ENCODE data around the gene IRAK2. TPM values are rescaled to one million over a fixed set of nuclear protein-coding genes. Genes with fewer than 3 reads are reported as not detected.

IRAK2 gene
- total RNA-seq, 1 experiment from 2014 or later = 0.04 TPM

- peaks cover 9% of the 10 kb centered on the region for H3K4me1 ChIP-seq (ENCODE audit: low read length)
- no peak overlapping the region for H3K4me2 ChIP-seq (ENCODE audit: low read depth, low read length, poor library complexity, severe bottlenecking)
- H3K79me2 ChIP-seq (ENCODE audit: low read length) = no peaks in the 10 kb centered on the region
- H3K27me3 ChIP-seq (ENCODE audit: low read length) = no peaks in the 10 kb centered on the region
- H3K27ac ChIP-seq (ENCODE audit: low read length) = 0 out of 2 replicates have a peak overlapping the region, but pooled peaks have one; percentile 11
- no peak overlapping the region for H3K4me3 ChIP-seq (ENCODE audit: low read length)
- H3K9ac ChIP-seq (ENCODE audit: low read length) = no peak overlapping the region
- H3K36me3 ChIP-seq (ENCODE audit: insufficient read depth, low read length) = peaks cover 22% of the 10 kb centered on the region; the same call in 1 of the 2 replicates
- H3K9me2 ChIP-seq (replicated peaks; ENCODE audit: insufficient read depth, low read length) = no peaks in the 10 kb centered on the region
- DNase-seq = no peak
- H4K20me1 ChIP-seq (ENCODE audit: insufficient read depth, low read depth, low read length) = no peaks in the 10 kb centered on the region
- H3K9me3 ChIP-seq (ENCODE audit: low read length) = no peaks in the 10 kb centered on the region
- H2AFZ ChIP-seq (ENCODE audit: low read length) = no peak overlapping the region
These were observed 120.8 kb downstream of the IRAK2 start for GRCh38 chr3:10285272-10286132.

- Histone ChIP-seq H3K4me1 (ENCODE audit: low read length) (peaks cover 9% of the 10 kb centered on the region), H3K79me2 (ENCODE audit: low read length) (no peaks in the 10 kb centered on the region), H3K4me3 (ENCODE audit: low read length) (no peak overlapping the region), H3K36me3 (ENCODE audit: insufficient read depth, low read length) (peaks cover 17% of the 10 kb centered on the region; the same call in 1 of the 2 replicates), H3K27ac (ENCODE audit: low read length) (0 out of 2 replicates have a peak overlapping the region, but pooled peaks have one; percentile 11), H3K9ac (ENCODE audit: low read length) (no peak overlapping the region), H3K9me2 (replicated peaks; ENCODE audit: insufficient read depth, low read length) (no peaks in the 10 kb centered on the region), H3K4me2 (ENCODE audit: low read depth, low read length, poor library complexity, severe bottlenecking) (no peak overlapping the region), H3K9me3 (ENCODE audit: low read length) (no peaks in the 10 kb centered on the region), H4K20me1 (ENCODE audit: insufficient read depth, low read depth, low read length) (no peaks in the 10 kb centered on the region), H3K27me3 (ENCODE audit: low read length) (no peaks in the 10 kb centered on the region), H2AFZ (ENCODE audit: low read length) (no peak overlapping the region)
- DNase-seq = no peak
These were observed 121.4 kb downstream of the IRAK2 start for GRCh38 chr3:10286133-10286524.

DNA sequence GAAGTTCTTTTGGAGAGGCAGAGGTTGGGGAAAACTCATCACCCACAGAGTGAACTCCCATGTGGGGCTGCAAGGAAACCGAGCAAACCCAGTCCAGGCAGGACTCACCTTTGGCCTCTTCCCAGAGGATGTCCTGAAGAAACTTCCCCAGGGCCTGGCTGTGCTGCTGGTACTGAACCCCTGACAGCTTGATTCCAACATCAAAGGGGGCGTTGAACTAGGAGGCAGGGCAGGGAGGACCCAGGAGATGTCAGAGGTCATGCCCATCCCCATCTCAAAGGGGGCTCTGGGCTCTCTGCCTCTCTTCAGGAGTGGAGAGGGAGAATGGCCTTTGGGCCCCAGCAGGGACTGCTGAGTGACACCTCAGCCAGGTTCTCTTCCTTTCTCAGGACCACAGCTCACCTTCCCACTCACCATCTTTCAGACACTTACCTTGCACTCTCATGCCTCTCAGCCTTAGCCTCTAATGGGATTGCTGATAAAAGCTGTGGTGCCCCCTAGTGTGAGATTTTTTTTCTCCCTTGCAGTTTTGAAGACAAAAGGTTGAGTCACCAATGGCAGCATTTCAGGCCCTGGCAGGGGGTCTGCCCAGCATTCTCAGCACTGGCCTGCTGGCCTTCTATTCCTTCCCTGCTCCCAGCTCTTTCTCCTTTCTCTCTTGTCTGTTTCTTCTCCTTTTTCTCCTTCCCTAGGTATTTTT, 122.0 kb downstream of the IRAK2 start:
- peaks cover 9% of the 10 kb centered on the region for H3K4me1 ChIP-seq (ENCODE audit: low read length)
- no peaks in the 10 kb centered on the region for H3K79me2 ChIP-seq (ENCODE audit: low read length)
- H3K4me3 ChIP-seq (ENCODE audit: low read length) = no peak overlapping the region
- DNase-seq = peak; percentile 87
- no peak overlapping the region for H3K9ac ChIP-seq (ENCODE audit: low read length)
- peaks cover 17% of the 10 kb centered on the region; the same call in 1 of the 2 replicates for H3K36me3 ChIP-seq (ENCODE audit: insufficient read depth, low read length)
- no peak overlapping the region for H3K4me2 ChIP-seq (ENCODE audit: low read depth, low read length, poor library complexity, severe bottlenecking)
- H2AFZ ChIP-seq (ENCODE audit: low read length) = no peak overlapping the region
- no peaks in the 10 kb centered on the region for H4K20me1 ChIP-seq (ENCODE audit: insufficient read depth, low read depth, low read length)
- H3K9me2 ChIP-seq (replicated peaks; ENCODE audit: insufficient read depth, low read length) = no peaks in the 10 kb centered on the region
- no peaks in the 10 kb centered on the region for H3K27me3 ChIP-seq (ENCODE audit: low read length)
- no peak overlapping the region for H3K27ac ChIP-seq (ENCODE audit: low read length)
- no peaks in the 10 kb centered on the region for H3K9me3 ChIP-seq (ENCODE audit: low read length)

- Histone ChIP-seq H3K4me1 (ENCODE audit: low read length) (peaks cover 9% of the 10 kb centered on the region), H3K36me3 (ENCODE audit: insufficient read depth, low read length) (peaks cover 8% of the 10 kb centered on the region; the same call in 1 of the 2 replicates)
These were observed 123.3 kb downstream of the IRAK2 start for GRCh38 chr3:10287936-10288574.

GRCh38 chr3:10288575-10288960, 123.8 kb downstream of the IRAK2 start:
- H4K20me1 ChIP-seq (ENCODE audit: insufficient read depth, low read depth, low read length) = no peaks in the 10 kb centered on the region
- H3K4me2 ChIP-seq (ENCODE audit: low read depth, low read length, poor library complexity, severe bottlenecking) = no peak overlapping the region
- no peak overlapping the region for H3K4me3 ChIP-seq (ENCODE audit: low read length)
- H3K27me3 ChIP-seq (ENCODE audit: low read length) = no peaks in the 10 kb centered on the region
- H3K79me2 ChIP-seq (ENCODE audit: low read length) = no peaks in the 10 kb centered on the region
- no peaks in the 10 kb centered on the region for H3K9me3 ChIP-seq (ENCODE audit: low read length)
- H3K27ac ChIP-seq (ENCODE audit: low read length) = no peak overlapping the region
- no peaks in the 10 kb centered on the region for H3K9me2 ChIP-seq (replicated peaks; ENCODE audit: insufficient read depth, low read length)
- H3K36me3 ChIP-seq (ENCODE audit: insufficient read depth, low read length) = peaks cover 5% of the 10 kb centered on the region; the same call in 1 of the 2 replicates
- no peak overlapping the region for H2AFZ ChIP-seq (ENCODE audit: low read length)
- peaks cover 9% of the 10 kb centered on the region for H3K4me1 ChIP-seq (ENCODE audit: low read length)
- DNase-seq = no peak
- H3K9ac ChIP-seq (ENCODE audit: low read length) = no peak overlapping the region

More at GRCh38 chr3:10287936-10288574, 123.3 kb downstream of the IRAK2 start:
- H3K4me2 ChIP-seq (ENCODE audit: low read depth, low read length, poor library complexity, severe bottlenecking) = no peak overlapping the region
- no peaks in the 10 kb centered on the region for H3K9me3 ChIP-seq (ENCODE audit: low read length)
- H3K9me2 ChIP-seq (replicated peaks; ENCODE audit: insufficient read depth, low read length) = no peaks in the 10 kb centered on the region
- no peak overlapping the region for H3K4me3 ChIP-seq (ENCODE audit: low read length)
- DNase-seq = no peak
- no peaks in the 10 kb centered on the region for H3K27me3 ChIP-seq (ENCODE audit: low read length)
- no peak overlapping the region for H3K27ac ChIP-seq (ENCODE audit: low read length)
- H2AFZ ChIP-seq (ENCODE audit: low read length) = no peak overlapping the region
- no peaks in the 10 kb centered on the region for H4K20me1 ChIP-seq (ENCODE audit: insufficient read depth, low read depth, low read length)
- H3K9ac ChIP-seq (ENCODE audit: low read length) = no peak overlapping the region
- H3K79me2 ChIP-seq (ENCODE audit: low read length) = no peaks in the 10 kb centered on the region

- DNase-seq = no peak
These were observed 124.4 kb downstream of the IRAK2 start for GRCh38 chr3:10289077-10289476.

DNA sequence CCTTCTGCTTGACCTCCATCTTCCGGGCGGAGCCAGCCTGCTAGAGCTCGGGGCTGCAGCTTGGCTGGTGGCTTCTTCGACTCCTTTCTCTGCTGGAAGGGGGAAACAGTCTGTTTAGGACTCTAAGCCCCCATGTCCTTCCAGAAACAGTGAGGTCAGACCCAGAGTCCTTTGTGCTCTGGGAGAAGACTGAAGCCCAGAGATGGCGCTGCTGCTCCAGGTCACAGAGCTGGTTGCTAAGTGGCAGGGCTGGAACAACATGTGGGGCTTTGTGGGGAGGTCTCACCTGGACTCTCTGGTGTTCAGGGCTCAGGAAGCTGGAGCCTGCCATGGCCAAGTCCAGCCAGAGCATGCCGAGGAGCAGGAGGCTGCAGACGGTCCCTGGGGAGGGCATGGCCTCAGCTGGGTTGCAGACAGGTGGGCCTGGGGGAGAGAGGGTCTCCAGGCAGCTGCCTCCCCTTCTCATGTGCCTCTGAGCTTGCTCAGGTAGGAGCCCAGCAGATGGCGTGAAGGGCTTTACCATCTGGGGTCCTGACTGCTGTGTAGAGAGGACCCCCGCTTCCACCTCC, 125.2 kb downstream of the IRAK2 start:
- H3K4me2 ChIP-seq (ENCODE audit: low read depth, low read length, poor library complexity, severe bottlenecking) = no peak overlapping the region
- no peak for DNase-seq
- peaks cover 9% of the 10 kb centered on the region for H3K4me1 ChIP-seq (ENCODE audit: low read length)
- H2AFZ ChIP-seq (ENCODE audit: low read length) = no peak overlapping the region
- no peak overlapping the region for H3K27ac ChIP-seq (ENCODE audit: low read length)
- H3K4me3 ChIP-seq (ENCODE audit: low read length) = no peak overlapping the region
- H3K27me3 ChIP-seq (ENCODE audit: low read length) = no peaks in the 10 kb centered on the region
- no peak overlapping the region for H3K9ac ChIP-seq (ENCODE audit: low read length)
- H4K20me1 ChIP-seq (ENCODE audit: insufficient read depth, low read depth, low read length) = no peaks in the 10 kb centered on the region
- H3K9me2 ChIP-seq (replicated peaks; ENCODE audit: insufficient read depth, low read length) = no peaks in the 10 kb centered on the region
- H3K36me3 ChIP-seq (ENCODE audit: insufficient read depth, low read length) = peaks cover 5% of the 10 kb centered on the region; the same call in 1 of the 2 replicates
- no peaks in the 10 kb centered on the region for H3K79me2 ChIP-seq (ENCODE audit: low read length)
- no peaks in the 10 kb centered on the region for H3K9me3 ChIP-seq (ENCODE audit: low read length)

More at GRCh38 chr3:10289077-10289476, 124.4 kb downstream of the IRAK2 start:
- H3K9me3 ChIP-seq (ENCODE audit: low read length) = no peaks in the 10 kb centered on the region
- H3K27ac ChIP-seq (ENCODE audit: low read length) = no peak overlapping the region
- no peak overlapping the region for H3K9ac ChIP-seq (ENCODE audit: low read length)
- no peaks in the 10 kb centered on the region for H4K20me1 ChIP-seq (ENCODE audit: insufficient read depth, low read depth, low read length)
- no peak overlapping the region for H3K4me3 ChIP-seq (ENCODE audit: low read length)
- no peak overlapping the region for H2AFZ ChIP-seq (ENCODE audit: low read length)
- no peaks in the 10 kb centered on the region for H3K27me3 ChIP-seq (ENCODE audit: low read length)
- no peaks in the 10 kb centered on the region for H3K79me2 ChIP-seq (ENCODE audit: low read length)
- H3K36me3 ChIP-seq (ENCODE audit: insufficient read depth, low read length) = peaks cover 5% of the 10 kb centered on the region; the same call in 1 of the 2 replicates
- H3K4me1 ChIP-seq (ENCODE audit: low read length) = peaks cover 9% of the 10 kb centered on the region
- no peaks in the 10 kb centered on the region for H3K9me2 ChIP-seq (replicated peaks; ENCODE audit: insufficient read depth, low read length)
- H3K4me2 ChIP-seq (ENCODE audit: low read depth, low read length, poor library complexity, severe bottlenecking) = no peak overlapping the region
